ENCODE measurements around the gene HPS1. TPM values are rescaled to one million over a fixed set of nuclear protein-coding genes. Genes with fewer than 3 reads are reported as not detected.

Gene HPS1
- total RNA-seq, 1 donor from 2014 or later: 28.8 TPM

GRCh38 chr10:98414578-98414931, 32.2 kb downstream of the HPS1 start:
- no peak for DNase-seq (ENCODE audit: low read depth, low spot score)

GRCh38 chr10:98411768-98412167, 35.0 kb downstream of the HPS1 start:
- no peak for DNase-seq (ENCODE audit: low read depth, low spot score)

- no peak for DNase-seq (ENCODE audit: low read depth, low spot score)
These were observed 35.6 kb downstream of the HPS1 start for GRCh38 chr10:98411166-98411565.

- no peak for DNase-seq (ENCODE audit: low read depth, low spot score)
These were observed 36.0 kb downstream of the HPS1 start for GRCh38 chr10:98410759-98411158.

- DNase-seq (ENCODE audit: low read depth, low spot score): no peak
These were observed 36.5 kb downstream of the HPS1 start for GRCh38 chr10:98410135-98410743.

- no peak for DNase-seq (ENCODE audit: low read depth, low spot score)
These were observed 37.9 kb downstream of the HPS1 start for GRCh38 chr10:98408799-98409198.

GRCh38 chr10:98407744-98408241, 38.9 kb downstream of the HPS1 start:
- DNase-seq (ENCODE audit: low read depth, low spot score): no peak

GRCh38 chr10:98407017-98407743, 39.6 kb downstream of the HPS1 start:
- no peak for DNase-seq (ENCODE audit: low read depth, low spot score)

GRCh38 chr10:98405422-98405821, 41.3 kb downstream of the HPS1 start:
- DNase-seq (ENCODE audit: low read depth, low spot score): no peak

GRCh38 chr10:98404571-98405359, 42.0 kb downstream of the HPS1 start:
- no peak for DNase-seq (ENCODE audit: low read depth, low spot score)

GRCh38 chr10:98403812-98404504, 42.8 kb downstream of the HPS1 start:
- DNase-seq (ENCODE audit: low read depth, low spot score): no peak

- no peak for DNase-seq (ENCODE audit: low read depth, low spot score)
These were observed 43.6 kb downstream of the HPS1 start for GRCh38 chr10:98402931-98403718.

GRCh38 chr10:98402478-98402877, 44.3 kb downstream of the HPS1 start:
- DNase-seq (ENCODE audit: low read depth, low spot score): no peak

GRCh38 chr10:98400482-98400881, 46.3 kb downstream of the HPS1 start:
- no peak for DNase-seq (ENCODE audit: low read depth, low spot score)

- no peak for DNase-seq (ENCODE audit: low read depth, low spot score)
These were observed 47.0 kb downstream of the HPS1 start for GRCh38 chr10:98399784-98400183.

GRCh38 chr10:98397089-98397600, 49.6 kb downstream of the HPS1 start:
- DNase-seq (ENCODE audit: low read depth, low spot score): no peak

- no peak for DNase-seq (ENCODE audit: low read depth, low spot score)
These were observed 50.4 kb downstream of the HPS1 start for GRCh38 chr10:98396096-98397063.

GRCh38 chr10:98394851-98395440, 51.8 kb downstream of the HPS1 start:
- DNase-seq (ENCODE audit: low read depth, low spot score): no peak

- no peak for DNase-seq (ENCODE audit: low read depth, low spot score)
These were observed 55.1 kb downstream of the HPS1 start for GRCh38 chr10:98391578-98391991.
